Measurements from ENCODE around the gene ACYP1. TPM values are rescaled to one million over a fixed set of nuclear protein-coding genes. Genes with fewer than 3 reads are reported as not detected.
A peak's percentile ranks its signal among the peaks of the same experiment; 100 is the strongest.

Gene ACYP1
- total and polyA plus RNA-seq, 9 of the 15 experiments (the other 6 are each of a cell fraction or from before 2014, with no cell fraction given), result 19.9 to 113 (median 52.3) TPM

GRCh38 chr14:75046275-75046674, 17.5 kb downstream of the ACYP1 start:
- FAIRE-seq (no peak), DNase-seq (ENCODE audit: extremely low read depth in 1 of 4, low spot score in 3 of 4) (no peak), ATAC-seq (no peak)
- Histone ChIP-seq H3K9ac (ENCODE audit: insufficient read depth in 1 of 2, low read depth in 2 of 2, low read length in 2 of 2) (no peak overlapping the region), H3K79me2 (ENCODE audit: control insufficient read depth, insufficient read depth, low read length) (peaks cover 32% of the 10 kb centered on the region), H4K20me1 (replicated peaks; ENCODE audit: control insufficient read depth, insufficient read depth, low read length) (no peaks in the 10 kb centered on the region), H3K9me1 (ENCODE audit: control insufficient read depth, insufficient read depth, low read length) (no peaks in the 10 kb centered on the region), H3K36me3 (ENCODE audit: control insufficient read depth, insufficient read depth, low read length) (peaks cover 24% of the 10 kb centered on the region; the same call in 2 of the 3 replicates), H2AFZ (ENCODE audit: low read depth, low read length) (no peak overlapping the region), H3K4me1 (replicated peaks in 1 of 2; ENCODE audit: control insufficient read depth in 2 of 2, insufficient read depth in 2 of 2, low read length in 2 of 2) (peaks cover 6 to 19% of the 10 kb centered on the region in 2 experiments; a peak in 4 of 5 replicates), H3K27ac (ENCODE audit: extremely low read depth, low read depth, low read length) (no peak overlapping the region), H3K9me3 (replicated peaks; ENCODE audit: control insufficient read depth, insufficient read depth, low read depth, low read length) (no peaks in the 10 kb centered on the region), H3K4me3 (no peak overlapping the region), H3K27me3 (ENCODE audit: control insufficient read depth in 2 of 2, insufficient read depth in 2 of 2, low read length in 2 of 2) (no peaks in the 10 kb centered on the region), H3K4me2 (ENCODE audit: insufficient read depth, low read length) (no peak overlapping the region)
- CTCF ChIA-PET (ENCODE audit: low intra/inter-chr PET ratio), result no interaction called here
- TF ChIP-seq MEIS2 (IDR thresholded peaks at IDR 0.05; ENCODE audit: partially characterized antibody) (no peak), ZBTB17 (CRISPR knock-in tag; IDR thresholded peaks at IDR 0.05) (no peak), C11orf30 (IDR thresholded peaks at IDR 0.05; ENCODE audit: low read depth) (0 out of 2 replicates have a peak, but pooled peaks have one; percentile 17), ZNF316 (IDR thresholded peaks at IDR 0.05) (peak; percentile 50)
- 82% methylated on average over 5 of the region's 5 CpGs for WGBS (ENCODE audit: insufficient coverage, low coverage, missing lambda C conversion rate)
- intact Hi-C loops (cut with micrococcal nuclease), result no loop called here
- in situ Hi-C loops (cut with MboI), result no loop called here
- POLR2A ChIA-PET, result no interaction called here
- no TSS peak for BruUV-seq (replicated peaks)

- in situ Hi-C loops (cut with MboI), result no loop called here
- WGBS (ENCODE audit: insufficient coverage, low coverage, missing lambda C conversion rate), result 8% methylated on average over 7 of the region's 8 CpGs
- no peaks in the 10 kb centered on the region for H3K9me3 ChIP-seq (replicated peaks; ENCODE audit: control insufficient read depth, insufficient read depth, low read depth, low read length)
- H3K27me3 ChIP-seq (ENCODE audit: control insufficient read depth in 2 of 2, insufficient read depth in 2 of 2, low read length in 2 of 2), result no peaks in the 10 kb centered on the region
- H3K4me1 ChIP-seq (replicated peaks in 1 of 2; ENCODE audit: control insufficient read depth in 2 of 2, insufficient read depth in 2 of 2, low read length in 2 of 2), result peaks cover 0 to 19% of the 10 kb centered on the region in 2 experiments; a peak in 2 of 5 replicates
- peak overlapping the region; percentile 41; the same call in 1 of the 2 replicates for H3K4me2 ChIP-seq (ENCODE audit: insufficient read depth, low read length)
- intact Hi-C loops (cut with micrococcal nuclease), result no loop called here
- no peaks in the 10 kb centered on the region for H3K9me1 ChIP-seq (ENCODE audit: control insufficient read depth, insufficient read depth, low read length)
- H3K27ac ChIP-seq (ENCODE audit: extremely low read depth, low read depth, low read length), result no peak overlapping the region
- no TSS peak for BruUV-seq (replicated peaks)
- peaks cover 28% of the 10 kb centered on the region; the same call in 2 of the 3 replicates for H3K36me3 ChIP-seq (ENCODE audit: control insufficient read depth, insufficient read depth, low read length)
- no peak overlapping the region; a peak in 1 of 4 replicates for H3K9ac ChIP-seq (ENCODE audit: insufficient read depth in 1 of 2, low read depth in 2 of 2, low read length in 2 of 2)
- H2AFZ ChIP-seq (ENCODE audit: low read depth, low read length), result no peak overlapping the region
- ChIA-PET POLR2A (interaction anchor here (0.9 to 1.2 kb wide), 4 partner anchors 9 to 31 kb away, joined by 3 to 4 read pairs (median 4); no protein-coding TSS in a partner anchor), CTCF (ENCODE audit: low intra/inter-chr PET ratio) (no interaction called here)
- peak; percentile 71 for ATAC-seq
- H4K20me1 ChIP-seq (replicated peaks; ENCODE audit: control insufficient read depth, insufficient read depth, low read length), result no peaks in the 10 kb centered on the region
- DNase-seq (ENCODE audit: extremely low read depth in 1 of 4, low spot score in 3 of 4), result peak in 1 of 4 experiments; percentile 18
- H3K79me2 ChIP-seq (ENCODE audit: control insufficient read depth, insufficient read depth, low read length), result peaks cover 17% of the 10 kb centered on the region
- H3K4me3 ChIP-seq, result no peak overlapping the region
- FAIRE-seq, result no peak
- 0 out of 2 replicates have a peak, but pooled peaks have one; percentile 26 for TF ChIP-seq CBFA2T2 (conservative IDR thresholded peaks at IDR 0.05)
- no peak for TF ChIP-seq ZNF444 (CRISPR knock-in tag; IDR thresholded peaks at IDR 0.05)
- TF ChIP-seq DPF2 (IDR thresholded peaks at IDR 0.05), result peak; percentile 33; the same call in 1 of the 2 replicates
- TF ChIP-seq PHF20 (IDR thresholded peaks at IDR 0.05; ENCODE audit: partially characterized antibody), result no peak
- TF ChIP-seq CHCHD3 (CRISPR knock-in tag; IDR thresholded peaks at IDR 0.05), result no peak
- peak; percentile 48 for TF ChIP-seq CBFA2T3 (IDR thresholded peaks at IDR 0.05)
- TF ChIP-seq EP400 (IDR thresholded peaks at IDR 0.05), result no peak
- no peak for TF ChIP-seq ZNF277 (CRISPR knock-in tag; IDR thresholded peaks at IDR 0.05; ENCODE audit: borderline replicate concordance)
- TF ChIP-seq ZNF398 (CRISPR knock-in tag; IDR thresholded peaks at IDR 0.05), result no peak
- TF ChIP-seq GATA2 (CRISPR knock-in tag; IDR thresholded peaks at IDR 0.05), result 0 out of 2 replicates have a peak, but pooled peaks have one; percentile 26
- TF ChIP-seq WHSC1 (IDR thresholded peaks at IDR 0.05; ENCODE audit: low read length), result no peak
These were observed 19.1 kb downstream of the ACYP1 start for GRCh38 chr14:75044752-75045151.
